CD4-positive, alpha-beta T cell treated with Interleukin-10 for 1 hour (primary cell): ENCODE data around the gene NAMPT.
"Not testable (repeated sequence)": the region's sequence is repeated elsewhere in the genome, so short reads cannot be mapped to it uniquely, and the experiment has no call there.

ENCODE experiments used
- DNase-seq: peaks from one replicate; pipeline ENCODE4 v3.0.0-alpha.2; 2020

NAMPT gene

GRCh38 chr7:106224797-106225196 is 60.0 kb downstream of the NAMPT start:
- no peak for DNase-seq

- no peak for DNase-seq
These were observed 61.6 kb downstream of the NAMPT start for GRCh38 chr7:106223156-106223555.

GRCh38 chr7:106222545-106222944 is 62.2 kb downstream of the NAMPT start:
- DNase-seq: no peak

GRCh38 chr7:106220307-106220706 is 64.5 kb downstream of the NAMPT start:
- no peak for DNase-seq

GRCh38 chr7:106219170-106219569 is 65.6 kb downstream of the NAMPT start:
- no peak for DNase-seq

- DNase-seq: no peak
These were observed 66.2 kb downstream of the NAMPT start for GRCh38 chr7:106218546-106218945.

- no peak for DNase-seq
These were observed 67.8 kb downstream of the NAMPT start for GRCh38 chr7:106216923-106217542.

GRCh38 chr7:106216517-106216922 is 68.3 kb downstream of the NAMPT start:
- no peak for DNase-seq

GRCh38 chr7:106215868-106216516 is 68.8 kb downstream of the NAMPT start:
- no peak for DNase-seq

GRCh38 chr7:106208944-106209343 is 75.8 kb downstream of the NAMPT start:
- DNase-seq: not testable (repeated sequence)

GRCh38 chr7:106206826-106207541 is 77.8 kb downstream of the NAMPT start:
- DNase-seq: no peak

- no peak for DNase-seq
These were observed 79.1 kb downstream of the NAMPT start for GRCh38 chr7:106205621-106206222.

- no peak for DNase-seq
These were observed 81.3 kb downstream of the NAMPT start for GRCh38 chr7:106203473-106203872.

GRCh38 chr7:106201164-106201563 is 83.6 kb downstream of the NAMPT start:
- DNase-seq: no peak

GRCh38 chr7:106199813-106200364 is 84.9 kb downstream of the NAMPT start:
- no peak for DNase-seq

GRCh38 chr7:106199024-106199423 is 85.8 kb downstream of the NAMPT start:
- no peak for DNase-seq
